Upper lobe of left lung (tissue), 6 donors: ENCODE measurements around the gene ARHGDIG. TPM values are rescaled to one million over a fixed set of nuclear protein-coding genes. Genes with fewer than 3 reads are reported as not detected.
"Not testable (repeated sequence)": the region's sequence is repeated elsewhere in the genome, so short reads cannot be mapped to it uniquely, and the experiment has no call there.

ENCODE experiments used
- ATAC-seq, 2 donors: fragments of 200-7000 bp; cut with Tn5 transposase; one replicate each; pipeline ENCODE4 v1.9.1; 2022; ENCODE audit warnings: mild to moderate bottlenecking in 2 of 2, moderate library complexity in 2 of 2; ENCODE audit not compliant: low FRiP score in 2 of 2
- DNase-seq, 2 donors: peaks; one replicate each; pipeline ENCODE4 v3.0.0-alpha.2; 2019 to 2020
- H3K27ac ChIP-seq, 4 donors: fragments of 200-600 bp; sonication (generic); one replicate each; pipeline ENCODE4 v1.5.1; 2016 to 2019
- H3K27me3 ChIP-seq, 4 donors: fragments of 200-600 bp; sonication (generic); one replicate each; pipeline ENCODE4 v1.5.1; 2017 to 2019
- H3K36me3 ChIP-seq, 4 donors: fragments of 200-600 bp; sonication (generic); one replicate each; pipeline ENCODE4 v1.5.1; 2016 to 2019
- H3K4me1 ChIP-seq, 4 donors: fragments of 200-600 bp; sonication (generic); one replicate each; pipeline ENCODE4 v1.5.1; 2018 to 2019
- H3K4me3 ChIP-seq, 4 donors: fragments of 200-600 bp; sonication (generic); one replicate each; pipeline ENCODE4 v1.5.1; 2017 to 2019; ENCODE audit warnings: mild to moderate bottlenecking in 2 of 4, moderate library complexity in 1 of 4
- H3K9me3 ChIP-seq, 4 donors: fragments of 200-600 bp; sonication (generic); one replicate each; pipeline ENCODE4 v1.5.1; 2018 to 2019
- CTCF ChIP-seq, 6 experiments: fragments of 450-650 bp in 4 of 6; fragments of 200-600 bp in 2 of 6; sonication (generic) in 2 of 6; IDR thresholded peaks; one replicate each; pipeline ENCODE4 v1.5.1; 2016 to 2019; ENCODE audit warnings: antibody characterized with exemption in 6 of 6
- EP300 ChIP-seq, 4 donors: sonication (generic); formaldehyde crosslinking; IDR thresholded peaks; one replicate each; pipeline ENCODE4 v1.5.1; 2017; ENCODE audit warnings: antibody characterized with exemption in 4 of 4, control low read depth in 2 of 4
- POLR2A ChIP-seq, 4 donors: fragments of 450-650 bp; IDR thresholded peaks; one replicate each; pipeline ENCODE4 v1.5.1; 2016 to 2017; ENCODE audit warnings: antibody characterized with exemption in 4 of 4, mild to moderate bottlenecking in 2 of 4
- POLR2AphosphoS5 ChIP-seq, 2 donors: sonication (generic); formaldehyde crosslinking; IDR thresholded peaks; one replicate each; pipeline ENCODE4 v1.5.1; 2017; ENCODE audit warnings: antibody characterized with exemption in 2 of 2
- WGBS, 2 donors: methylation state at CpG; one replicate each; pipeline ENCODE4 v1.1.5; 2017 to 2018; 5-methylcytosine and 5-hydroxymethylcytosine counted together
- total RNA-seq, 6 donors: library from RNA; depleted of rRNA in 4 of 6; stranded (reverse); fragments of >200 nt in 4 of 6; gene quantifications; one replicate each; pipeline versions ENCODE4 v1.1.0 to v1.2.1, GENCODE V29; 2016 to 2021
- donor health status: DM: no; HTN: no; CAD: no; lungs with moderate emphysema.
- donor health status: DM: no; HTN: yes; CAD: no; lungs with severe emphysema.

ARHGDIG gene
- total RNA-seq, 6 donors from 2014 or later = 0.91 TPM; not detected in 5

- H3K4me1 ChIP-seq = no peaks in the 10 kb centered on the region
- no peak overlapping the region for H3K4me3 ChIP-seq
- H3K27ac ChIP-seq = no peak overlapping the region
- peaks cover 5 to 55% (median 44%) of the 10 kb centered on the region in 4 donors for H3K36me3 ChIP-seq
- no peaks in the 10 kb centered on the region for H3K27me3 ChIP-seq
- ATAC-seq = no peak
- whole genome bisulfite sequencing, 2 donors = 93 to 100% methylated on average over 3 to 14 of the region's 14 CpGs
- no peak for TF ChIP-seq EP300 (IDR thresholded peaks at IDR 0.05)
- TF ChIP-seq CTCF (IDR thresholded peaks at IDR 0.05) = no peak
- no peak for TF ChIP-seq POLR2AphosphoS5 (IDR thresholded peaks at IDR 0.05)
- no peak for TF ChIP-seq POLR2A (IDR thresholded peaks at IDR 0.05)
- DNase-seq = no peak
- no peaks in the 10 kb centered on the region for H3K9me3 ChIP-seq
Measured at GRCh38 chr16:265002-265529, 15.3 kb upstream of the ARHGDIG start.

DNA sequence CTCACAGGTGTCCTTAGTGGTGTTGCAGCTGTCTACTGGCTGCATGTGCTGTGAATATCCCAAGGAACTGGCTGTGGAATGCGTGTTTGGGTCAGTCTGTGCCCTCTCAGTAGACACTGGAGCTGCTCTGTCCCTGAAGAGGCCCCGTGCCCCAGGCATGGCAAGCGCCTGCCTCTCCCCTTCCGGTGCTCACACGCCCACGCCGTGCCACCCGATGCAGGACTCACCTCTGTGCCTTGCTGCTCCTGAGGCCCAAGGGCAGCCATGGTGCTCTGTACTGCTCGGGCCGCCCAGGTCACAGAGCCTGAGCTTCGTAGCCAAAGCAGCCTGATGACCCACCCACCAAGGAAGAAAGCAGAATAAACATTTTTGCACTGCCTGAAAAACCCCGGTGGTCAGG lies 14.7 kb upstream of the ARHGDIG start:
- H3K4me3 ChIP-seq = no peak overlapping the region
- H3K36me3 ChIP-seq = peaks cover 5 to 48% (median 40%) of the 10 kb centered on the region in 4 donors
- WGBS, 2 donors = 67 to 82% methylated on average over 5 to 12 of the region's 12 CpGs
- no peaks in the 10 kb centered on the region for H3K4me1 ChIP-seq
- no peak for ATAC-seq
- peak in 1 of 2 donors; percentile 71 for DNase-seq
- no peaks in the 10 kb centered on the region for H3K9me3 ChIP-seq
- TF ChIP-seq POLR2AphosphoS5 (IDR thresholded peaks at IDR 0.05) = no peak
- TF ChIP-seq POLR2A (IDR thresholded peaks at IDR 0.05) = no peak
- no peak for TF ChIP-seq CTCF (IDR thresholded peaks at IDR 0.05)
- TF ChIP-seq EP300 (IDR thresholded peaks at IDR 0.05) = no peak
- no peaks in the 10 kb centered on the region for H3K27me3 ChIP-seq
- H3K27ac ChIP-seq = no peak overlapping the region

DNA sequence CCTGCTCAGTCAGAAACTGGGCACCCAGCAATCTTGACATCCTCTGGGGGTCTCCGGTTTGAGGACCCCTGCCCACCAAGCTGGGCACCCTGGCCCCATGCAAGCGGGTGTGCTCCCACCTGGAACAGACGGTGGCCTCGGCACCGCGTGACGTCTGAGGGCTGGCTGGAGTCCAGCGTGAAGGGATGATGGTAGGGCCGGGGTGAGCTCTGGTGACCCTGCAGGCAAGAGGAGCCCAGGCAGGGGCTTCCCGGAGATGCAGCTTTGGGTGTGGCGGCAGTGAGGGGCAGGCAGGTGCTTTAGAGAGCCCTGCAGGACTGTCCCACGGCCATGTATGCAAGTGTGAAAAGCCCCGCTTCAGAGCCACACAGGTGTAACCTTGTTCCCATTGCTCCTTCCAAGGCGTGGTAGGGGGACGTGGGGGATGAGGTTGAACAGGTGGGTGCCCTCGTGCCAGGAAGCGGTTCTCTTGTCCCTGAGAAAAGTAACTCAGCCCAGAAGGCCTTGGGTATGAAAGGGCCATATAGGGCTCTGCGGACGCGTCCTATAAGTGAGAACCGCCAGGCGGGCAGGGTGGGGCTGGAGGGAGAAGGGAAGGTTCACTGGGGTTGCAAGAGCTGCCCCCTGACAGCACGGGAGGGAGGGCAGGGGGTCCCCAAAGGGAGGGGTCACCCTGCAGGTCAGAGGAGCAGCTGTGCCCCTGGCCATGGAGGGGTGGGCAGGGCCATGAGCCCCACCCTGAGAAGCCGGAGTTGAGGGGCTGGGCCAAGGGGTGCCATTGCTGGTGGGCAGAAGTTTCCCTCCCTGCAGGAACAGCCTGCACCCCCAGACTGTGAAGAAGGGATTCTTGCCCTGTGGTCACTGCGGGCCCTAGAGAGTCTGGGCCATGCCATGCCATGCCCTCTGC lies 13.9 kb upstream of the ARHGDIG start:
- H3K27me3 ChIP-seq = no peaks in the 10 kb centered on the region
- ATAC-seq = no peak
- no peaks in the 10 kb centered on the region for H3K4me1 ChIP-seq
- no peak overlapping the region for H3K27ac ChIP-seq
- H3K36me3 ChIP-seq = peaks cover 5 to 40% (median 32%) of the 10 kb centered on the region in 4 donors
- TF ChIP-seq CTCF (IDR thresholded peaks at IDR 0.05) = no peak
- TF ChIP-seq POLR2A (IDR thresholded peaks at IDR 0.05) = no peak
- TF ChIP-seq EP300 (IDR thresholded peaks at IDR 0.05) = no peak
- TF ChIP-seq POLR2AphosphoS5 (IDR thresholded peaks at IDR 0.05) = no peak
- no peak for DNase-seq
- no peak overlapping the region for H3K4me3 ChIP-seq
- WGBS, 2 donors = 83% methylated on average over 14 to 24 of the region's 25 CpGs
- H3K9me3 ChIP-seq = no peaks in the 10 kb centered on the region

- H3K4me1 ChIP-seq, ATAC-seq, H3K9me3 ChIP-seq, H3K27ac ChIP-seq, H3K27me3 ChIP-seq, H3K4me3 ChIP-seq, DNase-seq: not testable (repeated sequence)
- peaks cover 0 to 30% (median 22%) of the 10 kb centered on the region in 4 donors for H3K36me3 ChIP-seq
- WGBS, 2 donors = 87 to 91% methylated on average over 17 of the region's 17 CpGs
Measured at GRCh38 chr16:267562-267961, 12.8 kb upstream of the ARHGDIG start.

DNA sequence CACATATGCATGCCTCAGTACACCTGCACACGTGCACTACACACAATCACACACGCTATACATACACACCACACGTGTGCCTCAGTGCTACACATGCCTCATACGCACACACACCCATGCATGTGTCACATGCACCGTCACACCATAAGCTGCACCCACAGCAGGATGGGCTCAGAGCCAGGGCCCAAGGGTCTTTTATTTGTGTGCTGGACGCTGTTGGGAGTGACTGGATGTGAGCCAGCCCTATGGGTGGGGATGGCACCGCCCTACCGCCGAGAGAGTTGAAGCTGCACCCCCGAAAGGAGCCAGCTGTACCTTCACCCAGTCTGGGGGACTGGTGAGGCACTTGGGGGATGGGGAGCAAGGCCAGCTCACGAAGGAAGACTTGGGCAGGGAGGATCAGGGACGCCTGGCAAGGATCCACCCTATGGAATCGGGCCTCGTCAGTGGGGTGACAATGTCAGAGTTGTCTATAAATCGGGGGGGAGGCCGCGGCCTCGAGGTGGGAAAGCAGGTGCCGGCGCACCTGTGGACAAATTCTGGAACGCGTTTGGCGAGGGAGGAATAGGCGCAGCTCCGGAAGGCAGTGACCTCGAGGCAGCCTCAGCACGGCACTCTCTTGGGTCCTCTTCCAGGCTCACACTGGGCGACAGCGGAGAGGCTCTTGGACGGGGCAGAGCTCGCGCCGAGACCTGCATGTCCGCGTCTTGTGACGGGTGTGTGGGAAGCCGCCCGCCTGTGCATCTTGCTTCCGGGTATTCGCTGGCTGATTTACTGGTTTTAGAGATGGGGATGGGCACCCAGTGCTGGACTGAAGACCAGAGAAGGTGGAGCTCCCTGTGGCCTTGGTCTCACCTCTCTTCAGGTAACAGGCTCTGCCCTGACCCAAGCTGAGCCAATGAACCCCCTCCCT lies 12.0 kb upstream of the ARHGDIG start:
- no peak for TF ChIP-seq POLR2A (IDR thresholded peaks at IDR 0.05)
- no peak for TF ChIP-seq POLR2AphosphoS5 (IDR thresholded peaks at IDR 0.05)
- TF ChIP-seq EP300 (IDR thresholded peaks at IDR 0.05) = no peak
- no peak for TF ChIP-seq CTCF (IDR thresholded peaks at IDR 0.05)
- Histone ChIP-seq H3K27ac (no peak overlapping the region), H3K9me3 (no peaks in the 10 kb centered on the region), H3K27me3 (no peaks in the 10 kb centered on the region), H3K4me3 (no peak overlapping the region), H3K36me3 (peaks cover 0 to 22% (median 15%) of the 10 kb centered on the region in 4 donors), H3K4me1 (no peaks in the 10 kb centered on the region)
- WGBS, 2 donors = 64 to 68% methylated on average over 20 to 39 of the region's 40 CpGs
- ATAC-seq (no peak), DNase-seq (peak in 1 of 2 donors; percentile 75)
